Kidney epithelial cell (primary cell): ENCODE results near the gene RALGPS1. TPM values are rescaled to one million over a fixed set of nuclear protein-coding genes. Genes with fewer than 3 reads are reported as not detected.

Experiments used
- DNase-seq: peaks from one replicate; pipeline ENCODE4 v3.0.0-alpha.2; 2010; ENCODE audit warnings: low read depth
- H3K27me3 ChIP-seq: 2 replicates; pipeline ENCODE4 v1.6.0; 2011; ENCODE audit warnings: low read length; ENCODE audit not compliant: control insufficient read depth, insufficient read depth
- H3K36me3 ChIP-seq: 2 replicates; pipeline ENCODE4 v1.5.1; 2011; ENCODE audit warnings: low read length; ENCODE audit not compliant: control insufficient read depth, insufficient read depth
- H3K4me3 ChIP-seq: 2 replicates; pipeline ENCODE4 v1.5.1; 2011; ENCODE audit warnings: low read depth, mild to moderate bottlenecking, control low read depth, low read length
- total RNA-seq: library from RNA; depleted of rRNA; stranded (reverse); fragments of >200 nt; gene quantifications from 2 replicates; pipeline ENCODE4 v1.2.3, GENCODE V29; 2015
- TF ChIP-seq, protein P1 (sequence below): IDR thresholded peaks from 2 replicates; pipeline ENCODE4 v1.5.1; 2011; ENCODE audit warnings: mild to moderate bottlenecking, moderate library complexity, low read length, control low read depth, inconsistent platforms; ENCODE audit not compliant: insufficient read depth, poor library complexity, severe bottlenecking

Gene RALGPS1
- total RNA-seq, 1 donor from 2014 or later: 5.6 TPM

GRCh38 chr9:126939821-126940221 lies 25.2 kb downstream of the RALGPS1 start:
- TF ChIP-seq, protein P1, sequence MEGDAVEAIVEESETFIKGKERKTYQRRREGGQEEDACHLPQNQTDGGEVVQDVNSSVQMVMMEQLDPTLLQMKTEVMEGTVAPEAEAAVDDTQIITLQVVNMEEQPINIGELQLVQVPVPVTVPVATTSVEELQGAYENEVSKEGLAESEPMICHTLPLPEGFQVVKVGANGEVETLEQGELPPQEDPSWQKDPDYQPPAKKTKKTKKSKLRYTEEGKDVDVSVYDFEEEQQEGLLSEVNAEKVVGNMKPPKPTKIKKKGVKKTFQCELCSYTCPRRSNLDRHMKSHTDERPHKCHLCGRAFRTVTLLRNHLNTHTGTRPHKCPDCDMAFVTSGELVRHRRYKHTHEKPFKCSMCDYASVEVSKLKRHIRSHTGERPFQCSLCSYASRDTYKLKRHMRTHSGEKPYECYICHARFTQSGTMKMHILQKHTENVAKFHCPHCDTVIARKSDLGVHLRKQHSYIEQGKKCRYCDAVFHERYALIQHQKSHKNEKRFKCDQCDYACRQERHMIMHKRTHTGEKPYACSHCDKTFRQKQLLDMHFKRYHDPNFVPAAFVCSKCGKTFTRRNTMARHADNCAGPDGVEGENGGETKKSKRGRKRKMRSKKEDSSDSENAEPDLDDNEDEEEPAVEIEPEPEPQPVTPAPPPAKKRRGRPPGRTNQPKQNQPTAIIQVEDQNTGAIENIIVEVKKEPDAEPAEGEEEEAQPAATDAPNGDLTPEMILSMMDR: no peak
- H3K4me3 ChIP-seq: no peak overlapping the region
- no peaks in the 10 kb centered on the region for H3K36me3 ChIP-seq
- H3K27me3 ChIP-seq: no peaks in the 10 kb centered on the region
- DNase-seq: no peak

DNA sequence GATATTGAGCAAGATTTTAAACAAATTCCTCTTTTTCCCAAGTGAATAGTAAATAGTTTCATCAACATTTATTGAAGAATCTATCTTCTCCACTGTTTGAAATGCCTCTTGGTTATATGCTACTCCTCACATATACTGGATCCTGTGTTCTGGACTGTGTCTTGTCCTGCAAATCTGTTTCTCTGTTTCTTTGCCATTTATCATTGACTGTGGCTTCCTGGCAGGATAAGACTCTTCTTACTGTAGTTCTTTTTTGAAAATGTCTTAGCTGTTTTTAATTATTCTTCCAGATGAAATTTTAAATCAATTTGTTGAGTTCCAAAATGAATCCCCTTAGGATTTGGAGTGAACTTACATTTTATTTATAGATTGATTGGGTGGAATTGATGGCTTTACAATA lies 27.8 kb downstream of the RALGPS1 start:
- H3K27me3 ChIP-seq: no peaks in the 10 kb centered on the region
- TF ChIP-seq, protein P1: no peak
- no peaks in the 10 kb centered on the region for H3K36me3 ChIP-seq
- no peak for DNase-seq
- H3K4me3 ChIP-seq: no peak overlapping the region

DNA sequence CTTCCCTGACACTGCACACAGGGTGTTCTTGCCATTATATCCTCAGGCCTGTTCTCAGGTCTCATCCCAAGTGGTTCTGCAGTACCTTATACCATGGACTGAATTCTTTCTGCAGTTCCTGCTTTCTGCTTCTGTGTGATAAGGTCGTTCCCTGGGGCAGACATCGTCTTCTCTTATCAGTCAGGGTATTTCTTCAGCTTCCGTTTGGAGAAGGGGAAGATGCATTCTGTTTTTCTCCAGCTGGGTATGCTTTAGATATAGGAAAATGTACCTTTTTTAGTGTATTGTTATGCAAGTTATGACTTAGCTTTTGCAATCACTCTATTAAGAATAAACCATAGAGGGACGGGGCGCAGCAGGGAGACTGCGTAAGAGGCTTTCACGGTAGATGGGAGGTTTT lies 31.1 kb downstream of the RALGPS1 start:
- DNase-seq: no peak
- H3K4me3 ChIP-seq: no peak overlapping the region
- no peaks in the 10 kb centered on the region for H3K27me3 ChIP-seq
- TF ChIP-seq, protein P1: no peak
- no peaks in the 10 kb centered on the region for H3K36me3 ChIP-seq

- TF ChIP-seq, protein P1: no peak
- DNase-seq: no peak
- H3K4me3 ChIP-seq: no peak overlapping the region
Observed at GRCh38 chr9:126947529-126947928, 32.9 kb downstream of the RALGPS1 start.

GRCh38 chr9:126952205-126952977 lies 37.8 kb downstream of the RALGPS1 start:
- H3K36me3 ChIP-seq: no peaks in the 10 kb centered on the region
- TF ChIP-seq, protein P1: no peak
- DNase-seq: no peak
- H3K4me3 ChIP-seq: no peak overlapping the region
- peaks cover 5% of the 10 kb centered on the region for H3K27me3 ChIP-seq

More at GRCh38 chr9:126947529-126947928, 32.9 kb downstream of the RALGPS1 start:
- Histone ChIP-seq H3K36me3 (no peaks in the 10 kb centered on the region), H3K27me3 (peaks cover 4% of the 10 kb centered on the region)

DNA sequence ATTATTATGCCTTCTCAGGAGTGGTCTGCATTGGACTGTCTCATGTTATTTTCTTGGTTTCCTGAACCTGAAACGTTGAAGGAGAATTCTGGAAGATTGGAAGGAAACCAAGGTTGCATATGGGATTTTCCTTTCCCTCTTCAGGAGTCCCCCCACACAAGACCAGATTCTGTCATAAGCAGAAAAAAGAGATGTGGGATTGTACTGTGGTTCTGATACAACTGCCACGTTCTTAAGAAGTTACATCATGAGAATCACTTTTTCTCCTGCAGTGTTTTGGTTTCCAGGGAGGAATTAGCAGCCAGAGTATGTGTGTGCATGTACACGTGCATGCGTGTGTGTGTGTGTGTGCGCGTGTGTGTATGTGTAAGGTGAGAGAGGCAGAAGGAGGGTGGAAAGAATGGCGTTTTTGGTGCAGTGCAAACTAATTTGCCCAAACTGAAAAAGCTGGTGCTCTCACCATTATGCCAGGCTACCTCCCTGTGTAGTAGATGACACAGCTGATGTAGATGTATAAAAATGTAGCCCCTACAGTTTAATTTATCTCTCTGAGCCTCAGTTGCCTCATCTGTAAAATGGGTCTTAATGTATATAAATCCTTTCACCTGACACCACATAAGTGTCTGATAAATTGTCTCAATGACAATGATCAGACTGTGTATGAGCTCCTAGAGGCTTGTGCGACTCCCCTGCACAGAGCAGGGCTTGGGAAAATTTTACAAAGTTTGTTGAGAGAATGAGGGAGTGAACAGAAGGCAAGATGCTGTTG lies 38.6 kb downstream of the RALGPS1 start:
- DNase-seq: no peak
- peaks cover 5% of the 10 kb centered on the region for H3K27me3 ChIP-seq
- H3K36me3 ChIP-seq: no peaks in the 10 kb centered on the region
- TF ChIP-seq, protein P1: no peak
- H3K4me3 ChIP-seq: no peak overlapping the region
